Activated CD4-positive, alpha-beta T cell treated with anti-CD3 and anti-CD28 coated beads for 24 hours (primary cell): ENCODE measurements around the gene CNGA3.

Experiments
- DNase-seq, 2 donors: peaks; one replicate each; pipeline ENCODE4 v3.0.0-alpha.2; 2020; ENCODE audit warnings: low read depth in 2 of 2

The CNGA3 gene

GRCh38 chr2:98441706-98442450 lies 95.6 kb downstream of the CNGA3 start:
- DNase-seq, result no peak

GRCh38 chr2:98442488-98442887 lies 96.2 kb downstream of the CNGA3 start:
- no peak for DNase-seq

GRCh38 chr2:98444436-98445176 lies 98.3 kb downstream of the CNGA3 start, which contains the start of gene INPP4A:
Gene INPP4A (plus strand): TSS chr2:98444858. CDS start chr2:98520049, 75,191 bp downstream.
- DNase-seq, result peak; percentile 58 to 75

- DNase-seq, result no peak
Observed at GRCh38 chr2:98445177-98445682, 99.0 kb downstream of the CNGA3 start.

DNA sequence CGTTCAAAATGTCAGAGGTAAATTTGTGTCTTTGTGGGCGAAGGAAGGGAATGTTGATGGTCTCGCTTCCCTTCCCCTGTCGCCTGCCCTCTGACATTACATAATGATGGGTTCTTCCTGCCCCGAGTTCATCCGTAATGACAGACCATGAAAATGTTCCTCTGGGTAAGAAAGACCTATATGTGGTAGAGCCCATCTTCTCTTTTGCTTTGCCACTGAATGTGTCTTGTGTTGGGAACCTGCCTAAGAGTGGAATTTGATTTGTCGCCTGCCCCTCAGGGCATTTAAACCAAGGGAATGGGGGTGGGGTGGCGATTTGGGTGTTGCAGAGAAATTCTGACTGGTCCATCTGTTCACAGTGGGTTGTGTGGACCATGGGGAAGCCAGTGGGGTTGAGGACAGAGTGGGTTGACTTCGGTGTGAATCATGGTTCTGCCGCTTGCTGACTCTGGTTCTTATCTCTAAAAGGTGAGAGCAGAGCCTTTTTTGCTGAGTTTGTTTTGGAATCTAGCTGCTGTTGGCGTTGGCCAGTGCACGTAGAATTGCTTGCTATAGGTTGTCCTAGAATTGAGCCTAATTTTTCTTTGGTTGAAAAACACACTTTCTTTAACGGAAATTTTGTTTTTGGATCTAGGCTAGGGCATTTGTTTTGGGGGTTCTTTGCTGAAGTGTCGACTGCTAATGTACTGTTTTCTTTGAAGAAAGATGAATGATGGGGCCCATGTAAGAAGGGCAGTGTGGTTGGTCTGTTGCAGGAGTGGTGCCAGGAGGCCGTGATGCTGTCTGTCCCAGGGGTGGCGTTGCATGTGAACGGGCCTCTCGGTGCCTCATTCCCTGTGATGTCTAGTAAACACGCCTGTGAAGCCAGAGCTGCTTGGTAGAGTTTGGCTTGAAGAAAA lies 99.7 kb downstream of the CNGA3 start:
- no peak for DNase-seq

DNA sequence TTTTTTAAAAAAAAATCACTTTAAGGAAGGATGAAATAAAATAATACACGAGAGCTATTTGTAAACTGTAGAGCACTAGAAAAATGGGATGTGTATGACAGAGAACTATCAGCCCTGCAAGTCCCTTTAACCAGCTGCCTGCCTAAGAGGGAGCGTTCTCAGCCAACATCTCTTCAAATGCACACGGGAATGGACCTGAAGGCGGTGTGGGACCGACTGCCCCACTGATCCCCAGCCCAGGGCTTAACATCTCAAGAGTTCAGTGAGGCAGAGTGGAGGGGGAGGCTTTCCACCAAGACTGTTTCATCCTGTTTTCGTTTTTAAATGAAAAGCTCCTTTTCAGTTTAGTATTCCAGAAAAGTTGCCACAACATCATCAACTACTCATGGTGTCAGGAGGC lies 100.6 kb downstream of the CNGA3 start:
- DNase-seq, result no peak
